Fibroblast of upper back skin (primary cell): ENCODE data around the gene STMP1.
"Not testable (repeated sequence)": the region's sequence is repeated elsewhere in the genome, so short reads cannot be mapped to it uniquely, and the experiment has no call there.

Experiments used
- DNase-seq: peaks from one replicate; pipeline ENCODE4 v3.0.0-alpha.2; 2013

STMP1 gene

DNA sequence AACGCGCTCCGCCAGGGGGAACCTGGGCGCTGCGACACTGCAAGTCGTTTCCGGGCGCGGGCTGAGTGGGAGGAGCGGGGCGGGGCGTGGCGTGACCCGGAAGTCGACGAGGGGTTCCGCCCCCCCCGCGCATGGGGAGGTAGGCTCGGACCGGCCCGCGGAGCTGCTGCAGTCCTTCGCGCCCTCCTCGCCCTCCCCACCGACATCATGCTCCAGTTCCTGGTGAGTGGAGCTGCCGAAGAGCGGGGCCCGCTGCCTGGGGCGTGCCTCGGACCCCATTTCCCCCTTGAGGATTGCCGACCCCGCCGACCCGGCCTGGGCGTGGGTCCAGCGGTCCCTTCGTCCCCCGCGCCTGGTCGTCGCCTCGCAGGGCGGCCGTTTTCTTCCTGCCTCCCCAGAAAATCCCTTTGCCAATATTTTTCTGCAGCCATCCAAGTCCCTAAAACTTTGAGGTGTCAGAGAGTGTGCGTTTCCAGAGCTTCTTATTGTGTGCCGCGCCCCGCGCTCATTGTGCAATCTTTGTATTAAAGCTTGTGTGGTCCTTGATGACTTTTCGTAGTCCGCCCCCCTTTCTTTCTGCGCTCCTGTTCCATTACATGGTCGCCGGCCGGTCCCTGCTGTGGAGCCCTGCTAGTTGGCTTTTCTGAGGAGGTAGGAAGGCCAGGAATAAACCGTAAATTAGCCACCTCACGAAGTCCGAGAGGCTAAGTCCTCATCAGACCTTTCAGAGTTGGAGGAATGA, at the start of gene STMP1:
Gene STMP1 (plus strand): TSS at position 142 of the 742 bp plus-strand sequence.
- peak; percentile 95 for DNase-seq

DNA sequence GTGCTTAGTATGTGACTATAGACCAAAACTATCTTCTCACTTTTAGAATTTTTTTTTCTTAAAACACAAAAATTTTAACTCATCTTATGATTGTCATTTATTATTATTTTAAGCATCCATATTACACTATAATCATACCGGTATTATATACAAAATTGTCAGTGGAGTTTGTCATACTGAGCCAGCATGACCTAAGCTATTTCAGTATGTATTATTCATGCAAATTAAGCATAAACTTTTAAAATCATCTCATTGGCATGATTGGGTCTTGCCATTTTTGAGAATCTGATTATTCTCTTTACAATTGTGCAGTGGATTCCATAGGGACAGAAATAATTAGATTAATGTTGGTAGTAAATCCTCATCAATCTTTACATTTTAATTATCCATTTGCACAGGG, 46.2 kb upstream of the STMP1 start:
- no peak for DNase-seq

DNA sequence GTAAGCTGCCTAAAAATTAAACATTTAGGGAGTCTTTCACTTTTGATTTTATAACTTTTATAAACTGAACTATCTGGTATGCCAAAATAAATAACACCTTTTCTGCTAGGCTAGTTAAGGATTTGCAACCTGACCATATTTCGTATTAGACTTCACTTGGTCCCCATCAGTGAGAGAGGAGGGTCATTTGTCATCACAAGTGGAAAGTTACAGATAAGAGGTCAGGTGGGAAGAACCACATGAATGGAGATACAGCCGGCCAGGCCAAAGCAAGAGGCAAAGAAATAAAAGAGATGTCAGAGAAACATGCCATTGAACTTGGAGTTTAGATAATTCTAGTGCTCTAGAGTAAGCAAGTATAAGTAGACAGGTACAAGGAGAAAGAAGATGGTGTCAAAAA, 44.5 kb upstream of the STMP1 start:
- no peak for DNase-seq

DNA sequence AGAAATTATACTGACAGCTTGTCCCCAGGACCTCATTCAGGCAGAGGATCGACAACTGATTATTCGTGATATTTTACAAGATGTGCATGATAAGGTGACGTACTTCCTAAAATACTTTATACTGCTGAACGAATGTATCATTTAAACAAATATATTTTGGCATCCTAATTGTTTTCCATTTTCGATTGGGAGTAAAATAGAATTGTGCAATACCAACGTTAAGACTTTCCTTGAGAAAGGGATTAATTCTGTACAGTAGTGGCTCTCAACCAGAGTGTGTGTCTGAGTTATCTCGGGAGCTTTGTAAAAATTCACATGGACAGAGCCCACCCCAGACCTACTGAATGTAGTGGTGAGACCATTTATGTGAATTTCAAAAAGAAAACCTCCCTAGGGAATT, 43.8 kb upstream of the STMP1 start:
- DNase-seq = no peak

DNA sequence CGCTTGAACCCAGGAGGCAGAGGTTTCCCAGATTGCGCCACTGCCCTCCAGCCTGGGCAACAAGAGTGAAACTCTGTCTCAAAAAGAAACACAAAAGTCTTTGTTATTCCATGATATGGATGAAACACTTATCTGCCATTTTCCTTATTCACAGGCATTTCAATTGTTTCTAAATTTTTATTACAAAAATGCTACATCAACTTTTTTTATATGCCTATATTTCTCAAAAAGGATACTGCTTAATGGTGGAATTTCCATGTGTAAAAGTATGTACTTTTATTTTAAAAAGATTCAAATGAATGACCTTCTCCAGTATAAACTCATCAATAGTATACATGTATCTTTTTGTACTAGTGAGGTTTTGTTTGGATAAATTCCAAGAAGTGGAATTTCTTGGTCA, 41.9 kb upstream of the STMP1 start:
- no peak for DNase-seq

DNA sequence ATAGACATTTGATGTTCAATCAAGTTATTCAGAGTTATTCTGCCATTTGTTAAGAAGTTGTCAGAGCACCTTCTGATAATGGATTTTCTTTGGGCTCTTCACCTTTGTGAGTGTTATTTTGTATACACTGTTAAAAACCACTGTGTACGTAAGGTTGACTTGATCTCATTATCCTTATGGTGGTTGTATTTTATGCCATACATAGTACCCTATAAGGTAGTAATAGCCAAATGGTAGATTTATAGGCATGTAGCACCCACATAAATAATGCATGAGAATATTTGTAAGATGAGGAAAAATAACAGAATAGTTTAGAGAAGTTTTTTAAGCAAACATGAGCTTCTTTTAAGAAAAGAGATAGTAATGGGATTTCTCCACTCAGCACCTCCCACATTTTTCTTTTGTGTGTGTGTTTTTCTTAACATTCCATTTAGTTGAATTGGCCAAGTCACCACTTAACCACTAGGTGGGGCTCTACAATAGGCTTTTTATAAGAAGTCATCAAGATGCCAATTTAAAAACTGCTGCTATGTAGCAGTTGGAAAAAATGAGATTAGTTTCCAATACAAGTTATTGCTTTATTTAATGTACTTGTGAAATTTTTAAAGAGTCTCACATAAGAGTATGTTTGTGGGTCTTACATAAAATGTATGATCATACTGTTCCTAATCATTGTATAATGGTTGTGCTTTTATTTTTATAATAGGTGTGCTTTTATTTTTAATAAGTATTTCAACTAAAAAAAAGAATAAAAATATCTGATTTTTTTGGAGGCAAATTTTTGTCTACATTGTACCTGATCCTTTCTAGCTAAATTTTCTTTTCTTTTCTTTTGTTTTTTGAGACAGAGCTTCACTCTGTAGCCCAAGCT, 41.1 kb upstream of the STMP1 start:
- DNase-seq = peak; percentile 88

DNA sequence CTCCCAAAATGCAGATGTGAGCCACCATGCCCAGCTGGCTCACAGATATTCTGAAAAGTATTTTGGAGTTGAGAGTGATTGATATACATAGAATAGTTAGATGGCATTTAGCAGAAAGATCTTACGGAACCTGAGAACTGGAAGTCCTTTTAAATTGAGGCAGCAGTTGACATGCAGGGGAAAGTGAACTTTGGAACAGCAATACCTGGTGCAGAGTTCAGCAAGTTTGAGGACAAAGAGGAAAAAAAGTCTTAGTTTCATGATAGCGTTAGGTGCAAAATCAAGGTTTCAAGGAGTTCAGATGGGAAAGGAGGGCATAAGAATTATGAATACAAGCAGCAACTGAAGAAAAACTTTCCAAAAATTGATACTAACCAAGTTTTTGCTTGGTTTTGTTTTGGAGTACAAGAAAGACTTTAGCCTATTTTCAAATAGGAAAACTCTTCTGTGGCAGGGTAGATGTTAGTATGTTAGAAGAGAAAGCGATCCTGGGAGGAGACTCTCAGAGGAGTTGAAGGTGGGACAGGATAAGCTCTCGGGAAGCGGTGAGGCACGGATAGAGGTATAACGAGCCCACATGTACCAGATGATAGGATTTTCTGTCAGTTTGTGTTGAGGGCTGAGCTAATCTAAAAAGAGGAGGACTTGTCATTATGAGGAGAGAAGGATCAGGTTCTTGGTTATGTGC, 28.0 kb upstream of the STMP1 start:
- no peak for DNase-seq

DNA sequence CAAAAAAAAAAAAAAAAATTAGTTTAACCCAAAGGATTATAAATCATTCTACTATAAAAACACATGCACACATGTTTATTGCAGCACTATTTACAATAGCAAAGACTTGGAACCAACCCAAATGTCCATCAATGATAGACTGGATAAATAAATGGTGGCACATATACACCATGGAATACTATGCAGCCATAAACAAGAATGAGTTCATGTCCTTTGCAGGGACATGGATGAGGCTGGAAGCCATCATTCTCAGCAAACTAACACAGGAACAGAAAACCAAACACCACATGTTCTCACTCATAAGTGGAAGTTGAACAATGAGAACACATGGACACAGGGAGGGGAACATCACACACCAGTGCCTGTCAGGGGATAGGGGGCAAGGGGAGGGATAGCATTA, 22.6 kb upstream of the STMP1 start:
- not testable (repeated sequence) for DNase-seq

DNA sequence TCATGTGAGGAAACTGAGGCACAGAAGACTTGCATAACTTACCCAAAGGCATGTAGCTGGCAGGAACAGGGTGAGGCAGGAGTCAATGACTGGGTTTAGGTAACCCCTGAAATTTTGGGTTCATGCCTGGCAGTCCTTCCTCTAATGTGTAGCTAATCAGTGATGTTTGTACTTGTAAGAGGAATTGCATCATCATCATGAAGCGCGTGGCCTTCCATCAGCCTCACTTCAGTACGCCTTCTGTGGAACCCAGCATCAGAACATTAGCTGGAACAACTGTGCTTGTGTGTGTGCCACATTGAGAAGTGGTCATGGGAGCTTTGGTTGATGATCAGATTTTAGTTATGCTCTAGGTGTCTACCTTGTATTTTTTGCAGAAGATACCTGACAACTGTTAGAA, 18.2 kb upstream of the STMP1 start:
- DNase-seq = no peak

DNA sequence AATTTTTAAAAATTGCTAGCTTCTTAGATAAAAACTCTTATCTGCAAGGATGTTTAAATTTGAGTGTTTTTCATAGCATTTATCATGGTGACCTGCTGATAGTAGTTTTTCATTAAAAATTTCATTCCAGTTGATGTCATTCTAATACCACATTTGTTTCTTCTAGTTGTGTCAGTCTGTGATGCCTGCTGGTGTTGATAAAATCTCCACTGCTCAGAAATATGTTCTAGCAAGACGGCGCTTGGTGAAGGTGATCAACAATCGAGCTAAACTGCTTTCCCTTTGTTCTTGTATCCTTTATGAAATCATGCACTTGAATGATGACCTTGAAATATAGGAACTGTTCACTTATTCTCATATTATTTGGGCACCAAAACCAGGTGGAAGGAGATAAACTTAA, 17.6 kb upstream of the STMP1 start:
- DNase-seq = no peak

DNA sequence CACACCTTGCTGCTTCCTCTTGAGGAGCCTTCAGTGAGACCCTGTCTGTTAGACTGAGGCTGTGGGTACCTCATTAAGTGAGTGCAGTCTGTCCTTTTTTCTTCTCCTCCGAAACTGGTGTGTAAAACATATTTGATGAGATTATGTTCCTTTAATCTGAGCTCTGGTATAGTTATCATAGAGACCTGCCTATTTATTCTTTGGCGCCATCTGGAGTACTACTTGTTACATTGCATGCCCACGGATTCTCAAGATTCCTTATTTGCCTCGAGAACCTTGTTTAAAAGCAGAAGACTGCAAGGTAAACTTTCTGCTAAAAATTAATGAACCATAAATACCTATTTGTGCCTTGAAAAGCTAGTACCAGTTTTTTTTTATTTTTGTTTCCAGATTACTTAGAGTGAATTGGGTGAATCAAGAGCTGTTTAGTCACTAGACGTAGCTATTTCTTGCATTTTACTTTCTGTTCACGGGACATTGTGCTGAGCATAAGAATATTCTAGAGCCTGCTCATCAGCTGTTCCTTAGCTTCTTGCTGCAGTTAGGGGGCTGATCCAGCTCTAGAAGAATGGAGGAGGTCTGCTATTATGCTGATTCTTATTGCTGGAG, 16.9 kb upstream of the STMP1 start:
- DNase-seq = peak; percentile 45

DNA sequence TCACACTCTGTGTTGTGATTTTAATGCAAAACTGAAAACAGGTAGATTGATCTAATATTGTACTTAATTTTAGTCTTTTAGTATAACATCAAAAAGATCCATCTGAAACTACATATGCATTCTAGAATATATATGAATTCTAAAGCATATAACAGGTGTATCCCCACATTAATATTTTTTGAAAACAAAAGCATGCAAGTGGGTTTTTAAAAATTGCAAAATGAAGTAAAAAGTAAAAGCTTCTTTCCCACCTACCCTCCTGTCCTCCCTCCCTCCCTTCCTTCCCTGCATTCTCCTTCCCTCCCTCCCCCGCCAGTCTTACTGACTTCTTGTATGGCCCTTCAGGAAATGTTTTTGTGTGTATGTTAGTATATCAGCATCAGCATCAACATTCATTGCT, 14.6 kb upstream of the STMP1 start:
- no peak for DNase-seq

DNA sequence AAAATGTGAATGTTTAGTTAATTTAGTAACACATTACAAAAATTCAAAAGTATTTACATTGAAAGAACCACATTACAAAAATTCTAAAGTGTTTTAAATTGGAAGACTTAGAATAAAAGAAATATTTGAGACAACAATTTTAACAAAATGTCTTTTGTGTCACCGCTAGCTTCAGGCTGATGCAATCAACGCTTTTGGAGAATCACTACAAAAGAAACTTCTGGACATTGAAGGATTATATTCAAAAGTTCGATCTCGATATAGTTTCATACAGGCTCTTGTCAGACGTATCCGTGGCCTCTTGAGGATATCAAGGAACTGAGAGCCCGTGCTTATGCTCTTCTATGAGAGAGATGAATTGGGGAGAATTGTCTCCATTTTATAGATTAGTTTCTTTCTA, 14.1 kb upstream of the STMP1 start:
- no peak for DNase-seq

DNA sequence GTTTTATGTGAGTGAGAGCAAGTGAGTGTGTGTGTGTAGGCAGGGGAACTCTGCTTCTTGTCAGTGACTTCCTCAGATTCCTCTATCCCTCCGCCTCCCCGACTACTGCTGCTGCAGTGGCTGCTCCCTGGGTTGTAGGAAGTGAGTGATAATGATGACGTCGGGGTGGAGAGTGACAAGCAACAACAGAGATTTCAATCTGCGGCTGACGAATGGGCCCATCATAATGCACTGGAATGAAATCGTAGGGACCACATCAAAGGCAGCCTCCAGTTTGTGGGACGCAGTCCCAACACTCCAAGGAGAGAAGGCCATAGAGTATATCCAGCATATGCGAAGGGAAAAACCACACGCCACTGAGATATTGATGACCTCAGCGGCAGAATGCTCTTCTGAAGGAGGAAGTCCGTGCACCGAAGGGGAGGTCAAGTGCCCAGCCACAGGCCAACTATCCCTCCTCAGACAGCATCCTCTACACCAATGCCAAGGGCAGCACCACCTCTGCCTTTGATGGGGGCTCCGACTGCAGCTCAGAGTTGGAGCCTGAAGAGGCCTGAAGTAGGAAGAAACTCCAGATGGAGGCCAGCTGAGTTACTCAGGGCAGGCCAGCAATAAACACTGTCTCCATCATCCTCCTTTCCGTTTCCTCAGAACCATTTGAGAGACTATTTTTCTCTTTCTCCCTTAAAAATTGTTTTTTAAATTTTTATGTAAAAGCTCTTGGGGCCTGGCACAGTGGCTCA, 11.3 kb upstream of the STMP1 start:
- DNase-seq = peak; percentile 93

DNA sequence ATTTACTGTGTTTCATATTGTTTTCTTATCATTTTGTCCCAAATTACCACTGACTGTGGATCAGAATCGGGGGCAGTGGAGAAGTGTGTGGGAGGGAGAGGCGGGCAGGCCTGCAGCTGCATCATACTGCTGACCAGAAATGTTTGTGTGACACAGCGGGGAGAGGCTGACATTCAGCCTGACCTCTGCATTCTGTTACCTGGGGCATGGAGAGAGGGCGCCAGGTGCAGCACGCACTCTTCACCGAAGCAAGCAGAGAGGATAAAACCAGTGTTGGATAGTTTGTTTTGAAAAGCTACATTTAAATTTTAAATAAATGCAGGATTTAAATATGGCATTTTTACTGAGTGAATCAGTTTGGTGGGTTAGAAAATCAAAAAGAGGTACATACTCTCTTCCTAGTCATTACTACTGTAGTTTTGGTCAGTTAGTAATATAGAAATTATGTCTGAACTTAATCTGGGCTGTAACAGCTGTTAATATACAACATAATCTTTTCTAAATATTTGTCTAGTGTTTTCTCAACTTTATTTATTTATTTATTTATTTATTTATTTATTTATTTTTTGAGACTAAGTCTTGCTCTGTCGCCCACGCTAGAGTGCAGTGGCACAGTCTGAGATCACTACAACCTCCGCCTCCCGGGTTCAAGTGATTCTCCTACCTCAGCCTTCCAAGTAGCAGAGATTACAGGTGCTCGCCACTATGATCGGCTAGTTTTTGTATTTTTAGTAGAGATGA, 8.8 kb upstream of the STMP1 start:
- DNase-seq = no peak

DNA sequence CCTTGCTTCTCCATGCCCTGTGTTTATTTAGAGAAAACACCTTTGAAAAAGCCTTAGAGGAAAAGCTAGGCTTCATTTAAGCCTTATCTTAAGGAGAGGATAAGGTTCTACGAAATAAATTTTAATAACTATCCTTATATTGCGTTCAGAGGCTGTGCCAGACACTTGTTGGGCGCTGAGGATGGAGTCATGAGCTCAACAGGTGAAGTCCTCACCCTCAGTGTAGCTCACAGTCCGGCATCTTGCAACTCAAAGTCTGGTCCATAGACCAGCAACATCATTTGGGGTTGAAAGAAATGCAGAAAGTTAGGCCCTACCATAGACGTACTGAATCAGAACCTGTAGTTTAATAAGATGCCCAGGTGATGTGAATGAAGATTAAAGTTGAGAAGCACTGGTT, 3.8 kb upstream of the STMP1 start:
- no peak for DNase-seq

DNA sequence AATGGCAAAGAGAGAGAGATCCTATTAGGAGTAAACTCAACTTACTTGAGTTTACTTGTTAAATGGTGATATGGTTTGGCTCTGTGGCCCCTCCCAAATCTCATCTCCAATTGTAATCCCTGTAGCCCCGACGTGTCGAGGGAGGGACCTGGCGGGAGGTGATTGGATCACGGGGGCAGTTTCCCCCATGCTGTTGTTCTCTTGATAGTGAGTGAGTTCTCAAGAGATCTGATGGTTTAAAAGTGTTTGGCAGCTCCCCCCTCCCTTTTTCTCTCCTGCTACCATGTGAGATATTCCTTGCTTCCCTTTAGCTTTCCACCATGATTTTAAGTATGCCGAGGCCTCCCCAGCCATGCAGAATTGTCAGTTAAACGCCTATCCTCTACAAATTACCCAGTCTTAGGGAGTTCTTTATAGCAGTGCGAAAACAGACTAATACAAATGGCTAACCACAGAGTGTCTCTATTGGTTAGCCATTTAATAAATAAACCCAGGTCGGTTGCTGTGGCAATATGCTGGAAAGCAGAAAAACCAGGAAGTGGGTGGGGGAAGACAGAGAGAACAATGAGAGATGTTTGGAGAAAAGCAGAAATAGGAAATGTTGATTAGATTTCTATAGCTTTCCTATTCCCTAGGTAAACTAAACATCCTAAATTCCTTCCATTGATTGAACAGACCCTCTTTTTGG, 3.0 kb upstream of the STMP1 start:
- no peak for DNase-seq

DNA sequence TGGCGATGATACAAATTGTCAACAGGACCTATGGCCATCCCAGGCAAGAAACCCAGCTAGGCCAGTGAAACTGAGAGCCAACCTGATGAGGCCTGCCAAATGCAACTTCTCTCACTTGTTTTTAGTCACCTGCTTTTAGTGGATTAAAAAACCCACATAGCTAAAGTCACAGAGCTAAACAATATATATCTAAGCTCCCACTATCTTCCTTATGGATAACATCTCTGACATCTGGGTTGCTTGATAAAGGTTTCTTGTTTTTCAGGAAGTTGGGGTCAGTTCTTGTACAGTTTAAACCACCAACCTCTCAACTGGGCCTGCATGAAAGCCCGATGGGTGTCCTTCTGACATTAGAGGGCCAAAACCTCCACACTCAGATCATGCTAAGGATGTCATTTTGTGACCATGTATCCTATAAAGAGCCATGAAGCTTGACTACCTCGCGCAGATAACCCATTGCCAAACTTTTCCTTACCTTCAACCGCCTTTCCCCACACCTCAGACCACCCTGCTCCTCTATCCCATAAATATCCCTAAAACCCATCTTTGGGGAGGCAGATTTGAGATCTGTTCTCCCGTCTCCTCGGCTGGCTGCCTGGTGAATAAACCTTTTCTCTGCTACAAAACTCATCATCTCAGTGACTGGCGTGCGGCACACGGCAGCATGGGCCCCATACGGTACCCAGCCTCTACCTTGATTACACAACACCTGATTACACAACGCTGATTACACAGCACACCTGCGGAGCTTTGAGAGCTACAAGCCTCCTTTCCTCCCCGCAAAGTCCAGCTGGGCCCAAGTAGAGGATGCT, 797 bp upstream of the STMP1 start:
- DNase-seq = no peak

DNA sequence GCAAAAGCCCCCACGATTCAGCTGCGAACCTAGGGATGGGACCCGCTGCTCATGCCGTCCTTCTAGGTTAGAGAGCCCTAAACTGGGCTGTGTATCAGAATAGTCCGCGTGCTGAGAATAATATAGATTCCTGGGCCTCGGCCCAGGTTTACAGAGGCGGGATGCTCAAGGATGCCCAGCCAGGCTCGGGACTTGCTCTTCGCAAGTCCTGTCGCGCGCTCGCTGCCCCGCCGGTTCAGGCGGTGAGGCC, 266 bp upstream of the STMP1 start:
- no peak for DNase-seq

DNA sequence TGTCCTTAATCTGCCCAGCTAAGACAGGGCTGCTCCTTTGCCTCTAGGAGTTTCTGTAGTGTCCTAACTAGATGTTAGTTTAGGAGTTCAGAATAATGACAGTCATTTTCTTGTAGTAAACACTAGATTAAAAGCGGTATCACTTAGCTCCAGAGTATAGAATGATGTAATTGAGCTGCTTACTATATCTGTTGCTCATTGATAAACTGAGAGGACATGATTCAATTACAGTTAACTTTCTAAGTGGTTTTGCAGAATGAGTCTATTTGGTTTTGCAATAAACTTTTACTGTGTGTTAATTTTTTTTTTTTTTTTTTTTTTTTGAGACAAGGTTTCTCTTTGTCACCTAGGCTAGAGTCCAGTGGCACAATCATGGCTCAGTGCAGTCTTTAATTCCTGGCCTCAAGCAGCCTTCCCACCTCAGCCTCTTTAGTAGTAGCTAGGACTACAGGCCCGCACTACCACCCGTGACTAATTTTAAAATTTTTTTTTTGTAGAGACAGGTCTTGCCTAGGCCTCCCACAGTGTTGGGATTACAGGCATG, 1.8 kb downstream of the STMP1 start:
- peak; percentile 31 for DNase-seq
